Upper lobe of left lung (tissue), 4 donors: ENCODE results near the gene ERICH4.
A peak's percentile ranks its signal among the peaks of the same experiment; 100 is the strongest.

Source experiments
- CTCF ChIP-seq, 6 experiments: fragments of 450-650 bp in 4 of 6; fragments of 200-600 bp in 2 of 6; sonication (generic) in 2 of 6; IDR thresholded peaks; one replicate each; pipeline ENCODE4 v1.5.1; 2016 to 2019; ENCODE audit warnings: antibody characterized with exemption in 6 of 6
- POLR2A ChIP-seq, 4 donors: fragments of 450-650 bp; IDR thresholded peaks; one replicate each; pipeline ENCODE4 v1.5.1; 2016 to 2017; ENCODE audit warnings: antibody characterized with exemption in 4 of 4, mild to moderate bottlenecking in 2 of 4
- POLR2AphosphoS5 ChIP-seq, 2 donors: sonication (generic); formaldehyde crosslinking; IDR thresholded peaks; one replicate each; pipeline ENCODE4 v1.5.1; 2017; ENCODE audit warnings: antibody characterized with exemption in 2 of 2

- no peak for TF ChIP-seq CTCF (IDR thresholded peaks at IDR 0.05)
- TF ChIP-seq POLR2AphosphoS5 (IDR thresholded peaks at IDR 0.05) = peak in 1 of 2 donors; percentile 2
- peak in 1 of 4 donors; percentile 52 for TF ChIP-seq POLR2A (IDR thresholded peaks at IDR 0.05)
Measured at GRCh38 chr19:41409288-41409687, 33.7 kb upstream of the ERICH4 start.
